Suppressor macrophage treated with lipopolysaccharide for 4 hours (primary cell): Measurements from ENCODE around the gene MORN1.
"Not testable (repeated sequence)": the region's sequence is repeated elsewhere in the genome, so short reads cannot be mapped to it uniquely, and the experiment has no call there.

ENCODE experiments used
- DNase-seq: peaks from one replicate; pipeline ENCODE4 v3.0.0-alpha.2; 2020

Gene MORN1

DNA sequence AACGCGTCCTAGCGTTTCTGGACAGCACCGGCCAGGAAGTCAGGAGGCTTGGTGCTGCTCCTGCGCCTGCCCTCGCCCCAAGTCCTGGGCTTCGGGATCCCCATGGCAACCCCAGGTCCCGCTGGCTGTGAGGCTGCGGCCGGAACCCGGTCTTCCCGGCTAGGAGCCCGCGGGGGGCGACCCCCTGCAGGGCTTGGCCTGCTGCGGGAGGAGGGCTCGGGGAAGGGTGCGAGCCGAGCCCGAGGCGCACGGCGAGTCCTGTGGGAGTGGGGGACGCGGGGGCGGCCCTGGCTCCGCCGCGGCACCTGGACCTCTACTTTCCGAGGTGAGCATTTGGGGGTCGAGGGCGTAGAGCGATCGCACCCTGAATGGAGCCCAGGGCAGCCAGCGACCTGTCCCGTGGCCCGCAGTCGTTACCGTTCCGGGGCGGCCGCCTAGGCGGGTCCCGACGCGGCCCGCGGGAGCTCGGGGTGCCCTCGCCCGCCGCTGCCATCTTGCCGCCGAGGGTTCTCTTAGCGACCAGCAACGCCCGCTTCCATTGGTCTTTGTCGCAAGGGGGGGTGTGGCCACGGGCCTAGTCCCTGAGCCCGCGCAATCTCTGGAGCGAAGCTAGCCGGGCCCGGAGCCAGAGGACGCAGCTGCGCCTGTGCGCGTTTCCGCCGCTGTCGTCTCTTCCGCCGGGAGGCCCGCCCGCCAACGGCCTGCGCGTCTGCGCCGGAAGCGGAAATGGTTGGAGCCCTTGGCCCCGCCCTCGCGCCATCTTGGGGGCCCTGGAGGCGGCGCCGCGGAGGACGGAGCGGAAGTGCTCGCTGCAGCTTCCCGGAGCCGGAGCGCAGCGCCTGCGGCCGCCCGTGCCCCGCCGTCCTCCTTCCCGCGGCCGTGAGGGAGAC is at the start of gene MORN1, which contains the start of gene RER1:
Gene MORN1 (minus strand): TSS at position 514 of the 890 bp plus-strand sequence. CDS start 21 bp downstream, at position 493.
Gene RER1 (plus strand): TSS at position 801 of the 890 bp plus-strand sequence. CDS start 3,950 bp downstream, outside the sequence.
- DNase-seq = peak; percentile 100

DNA sequence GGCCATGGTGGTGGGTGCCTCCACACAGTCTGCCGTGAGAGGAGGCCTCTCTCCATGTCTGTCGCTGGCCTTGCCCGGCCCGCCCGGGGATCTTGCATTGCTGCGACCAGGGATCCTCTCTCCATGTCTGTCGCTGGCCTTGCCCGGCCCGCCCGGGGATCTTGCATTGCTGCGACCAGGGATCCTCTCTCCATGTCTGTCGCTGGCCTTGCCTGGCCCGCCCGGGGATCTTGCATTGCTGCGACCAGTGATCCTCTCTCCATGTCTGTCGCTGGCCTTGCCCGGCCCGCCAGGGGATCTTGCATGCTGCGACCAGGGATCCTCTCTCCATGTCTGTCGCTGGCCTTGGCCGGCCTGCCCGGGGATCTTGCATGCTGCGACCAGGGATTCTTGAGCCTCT is 49.0 kb upstream of the MORN1 start:
- not testable (repeated sequence) for DNase-seq

DNA sequence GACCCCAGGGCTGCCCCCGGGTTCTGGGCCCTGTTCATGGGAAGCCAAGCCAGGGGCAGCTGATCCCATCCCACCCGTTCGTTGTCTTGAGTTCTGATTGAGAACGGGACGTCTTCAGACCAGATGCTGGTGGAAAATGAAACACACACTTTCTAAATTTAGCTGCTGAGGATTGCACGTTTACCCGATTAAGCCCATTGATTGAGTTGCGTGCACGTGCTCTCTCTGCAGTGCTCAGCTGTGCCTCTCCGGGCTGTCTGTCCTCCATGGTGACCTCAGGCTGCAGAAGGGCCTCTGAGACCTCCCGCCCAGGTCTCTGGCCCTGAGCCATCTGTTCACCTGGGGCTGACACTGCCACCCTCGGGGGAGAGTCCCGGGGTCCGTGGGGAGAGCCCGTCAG is 48.0 kb upstream of the MORN1 start:
- no peak for DNase-seq

DNA sequence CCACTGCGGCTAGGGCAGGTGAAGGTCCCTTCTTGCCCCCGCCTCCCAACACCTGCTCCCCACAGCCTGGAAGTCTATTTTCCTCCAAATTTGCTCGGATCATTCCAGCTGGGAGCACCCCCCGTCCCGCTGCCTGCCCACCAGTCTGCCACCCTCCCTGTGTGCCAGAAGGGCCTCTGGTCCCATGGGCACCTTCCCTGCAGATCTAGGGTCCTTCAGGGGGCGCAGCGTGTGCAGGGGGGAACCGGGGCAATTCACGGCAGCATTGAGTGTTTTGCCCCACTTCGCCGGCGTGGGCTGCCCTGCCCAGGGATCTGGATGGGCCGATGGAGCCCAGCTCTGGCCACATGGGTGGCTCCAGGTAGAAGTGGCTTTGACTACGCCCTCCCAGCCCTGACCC is 47.3 kb upstream of the MORN1 start:
- no peak for DNase-seq

DNA sequence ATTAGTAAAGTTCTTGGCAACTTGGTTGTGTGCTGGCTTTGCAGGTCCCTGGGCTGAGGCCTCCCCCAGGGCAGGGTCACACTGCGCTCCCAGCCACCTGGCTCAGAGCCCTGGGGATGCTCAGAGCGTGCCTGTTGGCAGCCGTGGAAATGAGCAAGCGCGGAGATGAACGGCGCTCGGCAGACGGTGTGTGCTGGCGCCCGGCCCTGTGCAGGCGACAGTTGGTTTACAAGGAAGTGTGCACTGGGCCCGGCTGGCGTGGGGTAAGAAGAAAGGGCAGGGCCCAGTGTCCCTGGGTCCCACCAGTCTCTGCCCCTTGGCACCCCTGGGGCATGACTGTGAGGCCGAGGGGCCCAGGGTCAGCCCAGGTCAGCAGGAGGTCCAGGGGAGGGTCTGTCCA is 46.7 kb upstream of the MORN1 start:
- DNase-seq = no peak

DNA sequence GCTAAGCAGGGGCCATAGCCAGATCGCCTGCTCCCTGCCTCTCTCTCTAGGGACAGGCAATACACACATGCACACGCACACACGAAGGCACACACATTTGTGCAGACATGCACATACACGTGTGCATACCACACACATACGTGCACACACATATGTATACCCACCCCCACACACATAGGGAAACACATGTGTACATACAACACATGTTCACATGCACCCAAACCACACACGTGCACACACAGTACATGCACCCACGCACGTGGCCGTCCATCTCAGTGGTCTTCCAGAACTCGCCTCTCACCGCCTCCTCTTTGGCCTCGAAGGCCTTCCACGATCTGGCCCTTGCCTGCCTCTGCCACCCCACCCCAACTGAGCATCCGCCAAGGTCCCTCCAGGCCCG is 46.3 kb upstream of the MORN1 start:
- no peak for DNase-seq

DNA sequence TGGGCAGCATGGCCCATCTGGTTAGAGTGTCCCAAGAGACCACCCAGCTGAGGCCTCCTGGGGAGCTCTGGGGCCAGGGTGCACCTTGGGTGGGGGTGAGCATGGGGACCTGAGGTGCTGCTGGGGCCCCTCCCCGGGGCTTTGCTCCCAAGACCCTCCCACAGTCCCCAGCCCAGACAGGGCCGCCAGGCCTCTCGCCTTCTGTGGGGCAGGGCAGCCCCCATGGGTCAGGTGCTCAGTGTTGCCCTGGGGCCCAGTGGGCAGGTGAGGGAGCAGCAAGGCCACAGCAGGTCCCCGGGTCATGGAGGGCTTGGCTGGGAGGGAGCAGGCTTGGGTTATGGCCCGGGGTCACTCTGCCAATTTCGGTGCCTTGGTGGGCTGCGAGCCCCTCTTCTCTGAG is 45.5 kb upstream of the MORN1 start:
- no peak for DNase-seq

DNA sequence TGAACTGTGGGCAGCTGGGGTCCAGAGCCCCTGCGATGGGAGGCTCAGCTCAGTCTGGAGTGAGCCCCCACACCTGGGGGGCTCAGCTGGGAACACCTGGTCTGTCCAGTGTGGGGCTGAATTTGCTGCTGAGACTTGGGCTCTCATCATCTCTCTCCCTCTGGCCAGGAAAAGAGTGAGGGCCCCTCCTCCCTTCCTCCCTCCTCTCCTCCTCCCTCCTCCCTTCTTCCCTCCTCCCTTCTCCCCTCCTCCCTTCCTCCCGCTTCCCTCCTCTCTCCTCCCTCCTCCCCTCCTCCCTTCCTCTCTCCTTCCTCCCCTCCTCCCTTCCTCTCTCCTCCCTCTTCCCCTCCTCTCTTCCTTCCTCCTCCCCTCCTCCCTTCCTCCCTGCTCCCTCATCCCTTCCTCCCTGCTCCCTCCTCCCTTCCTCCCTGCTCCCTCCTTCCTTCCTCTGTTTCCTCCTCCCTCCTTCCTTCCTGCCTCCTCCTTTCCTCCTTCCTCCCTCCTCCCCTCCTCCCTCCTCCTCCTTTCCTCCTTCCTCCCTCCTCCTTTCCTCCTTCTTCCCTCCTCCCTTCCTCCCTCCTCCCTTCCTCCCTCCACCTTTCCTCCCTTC is 44.5 kb upstream of the MORN1 start:
- no peak for DNase-seq

DNA sequence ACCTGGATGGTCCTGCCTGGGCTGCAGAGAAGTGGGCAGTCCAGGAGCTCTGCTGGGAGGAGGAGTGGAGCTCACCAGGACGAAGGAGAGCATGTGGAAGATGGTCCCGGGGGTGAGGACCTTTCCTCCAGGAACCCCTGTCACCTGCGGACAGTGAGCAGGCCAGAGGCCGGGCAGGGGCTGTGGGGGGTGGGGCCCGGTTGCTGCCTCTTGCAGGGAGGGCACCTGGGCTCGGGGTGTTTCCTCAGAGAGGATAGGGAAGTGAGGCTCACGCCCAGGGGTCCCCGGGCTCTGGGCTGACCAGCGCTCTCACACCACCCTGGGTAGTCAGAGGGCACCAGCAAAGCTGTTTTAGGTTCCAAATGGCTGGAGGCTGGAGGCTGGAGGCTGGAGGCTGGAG is 43.7 kb upstream of the MORN1 start:
- no peak for DNase-seq

DNA sequence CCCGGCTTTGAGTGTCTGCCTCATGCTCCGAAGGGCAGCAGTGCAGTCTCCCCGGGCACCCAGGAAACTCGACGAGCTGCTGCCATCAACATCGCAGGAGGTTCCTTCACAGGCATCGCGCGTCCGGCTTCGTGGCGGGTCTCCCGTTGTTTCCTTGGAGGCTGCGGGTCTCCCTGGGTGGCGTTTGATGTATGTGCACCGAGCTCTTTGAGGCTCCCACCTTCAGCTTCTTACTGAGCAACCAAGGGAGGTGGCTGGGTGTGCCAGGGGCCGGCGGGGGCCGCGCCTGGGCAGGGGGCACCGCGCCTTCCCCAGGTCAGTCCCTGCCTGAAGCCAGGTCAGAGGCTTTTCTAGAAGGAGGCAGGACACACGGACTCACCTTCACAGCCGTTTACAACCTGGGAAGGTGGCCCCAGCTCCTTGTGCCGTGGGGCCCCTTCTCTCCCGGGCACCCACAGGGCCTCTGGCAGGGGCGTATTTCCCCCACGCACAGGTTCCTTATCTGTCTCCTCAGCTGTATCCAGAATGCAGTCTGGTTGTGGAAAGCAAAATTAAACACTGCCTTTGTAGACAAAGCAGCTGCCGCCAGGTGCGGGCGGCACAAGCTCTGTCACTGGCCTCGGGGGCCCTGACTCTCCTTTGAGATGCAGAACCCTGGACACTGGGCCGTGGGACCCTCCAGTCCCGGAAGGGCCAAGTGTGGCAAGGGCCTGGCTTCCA is 42.7 kb upstream of the MORN1 start:
- no peak for DNase-seq

DNA sequence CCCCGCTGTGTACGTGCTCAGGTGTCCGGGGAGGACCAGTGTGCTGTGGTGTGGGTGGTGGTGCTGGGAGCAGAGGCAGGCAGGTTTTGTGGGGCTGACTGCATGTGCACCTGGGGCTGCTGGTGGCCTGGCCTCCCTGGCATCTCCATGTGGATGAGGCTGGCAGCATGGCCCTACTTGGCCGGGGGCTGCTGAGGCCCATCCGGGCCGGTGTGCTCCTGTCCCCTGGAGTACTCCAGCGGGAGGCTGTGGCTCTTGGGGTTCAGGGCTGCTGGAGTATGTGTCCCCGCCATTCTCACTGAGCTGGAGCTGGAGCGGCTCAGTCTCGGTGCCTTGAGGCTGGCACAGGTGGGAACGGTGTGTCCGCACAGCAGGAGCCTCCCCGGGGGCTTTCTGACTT is 41.8 kb upstream of the MORN1 start:
- no peak for DNase-seq

DNA sequence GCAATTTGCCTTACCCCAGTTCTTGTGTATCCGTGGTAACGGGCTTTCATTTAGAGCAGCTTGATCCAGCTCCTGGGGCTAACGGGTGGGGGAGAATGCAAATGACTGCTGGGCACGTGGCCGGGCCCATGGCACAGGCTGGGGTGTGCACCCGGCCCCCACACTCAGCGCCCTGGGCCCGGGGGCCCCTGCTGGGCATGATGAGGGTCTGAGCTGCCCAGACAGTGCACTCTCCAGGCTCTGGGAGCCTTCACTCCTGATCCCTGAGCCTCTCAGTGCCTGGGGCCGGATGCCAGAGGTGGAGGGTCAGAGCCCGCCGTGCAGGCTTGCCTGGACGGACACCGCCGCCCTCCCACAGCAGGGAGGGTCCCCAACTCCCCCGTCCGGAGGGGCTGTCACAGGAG is 41.1 kb upstream of the MORN1 start:
- no peak for DNase-seq

DNA sequence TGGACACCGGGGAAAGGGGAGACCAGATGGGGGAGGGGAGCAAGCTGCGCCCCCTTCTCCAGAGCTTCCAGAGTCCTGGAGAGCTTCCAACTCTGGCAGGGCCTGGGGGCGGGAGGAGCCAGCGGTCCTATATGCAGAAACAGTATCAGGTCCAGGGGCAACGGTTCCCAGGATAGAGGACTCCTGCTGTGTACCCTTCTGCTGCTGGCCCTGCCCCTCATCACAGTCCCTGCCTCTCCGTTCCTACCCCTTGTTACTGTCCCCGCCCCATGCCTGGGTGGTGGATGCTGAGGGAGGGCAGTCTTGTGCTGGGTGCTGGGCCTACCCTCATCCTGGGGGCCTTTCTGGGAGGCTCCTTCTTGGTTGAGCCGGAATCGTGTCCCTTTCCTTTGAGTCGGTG is 40.2 kb upstream of the MORN1 start:
- no peak for DNase-seq

DNA sequence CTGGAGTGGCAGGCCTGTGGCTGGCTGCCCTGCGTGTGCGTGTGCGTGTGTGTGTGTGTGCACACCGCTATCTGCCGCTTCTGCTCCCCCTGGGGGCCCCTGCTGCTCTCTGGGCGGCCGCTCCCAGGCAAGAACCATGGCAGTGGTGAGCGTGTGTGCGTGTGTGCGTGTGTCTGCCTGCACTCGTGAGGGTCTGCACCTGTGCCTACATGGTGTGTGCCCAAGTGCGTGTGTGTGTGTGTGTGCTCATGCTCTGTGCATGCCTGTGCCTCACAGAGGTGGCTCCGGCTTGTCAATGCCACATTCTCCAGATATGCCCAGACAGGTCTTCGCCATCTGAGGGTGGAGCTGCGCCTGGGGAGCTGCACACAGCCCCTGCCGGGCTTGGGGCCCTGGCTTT is 39.7 kb upstream of the MORN1 start:
- no peak for DNase-seq

DNA sequence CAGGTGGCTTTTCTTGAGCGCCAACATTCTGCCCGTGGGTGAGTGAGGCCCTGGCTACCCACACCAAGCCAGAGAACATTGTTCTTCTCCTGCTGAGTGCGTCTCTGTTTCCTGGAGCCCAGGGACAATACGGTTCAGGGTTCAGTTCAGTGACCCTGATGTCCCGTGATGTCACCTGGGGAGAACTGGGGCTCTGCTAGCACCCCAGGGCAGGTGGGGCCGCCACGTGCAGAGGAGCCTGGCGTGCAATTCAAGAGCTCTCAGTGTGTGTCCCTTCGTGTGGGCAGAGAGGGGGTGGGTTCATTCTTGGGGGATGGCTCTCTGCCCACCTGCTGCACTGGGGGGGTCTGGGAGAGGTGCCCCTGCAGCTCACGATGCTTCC is 39.2 kb upstream of the MORN1 start:
- no peak for DNase-seq

DNA sequence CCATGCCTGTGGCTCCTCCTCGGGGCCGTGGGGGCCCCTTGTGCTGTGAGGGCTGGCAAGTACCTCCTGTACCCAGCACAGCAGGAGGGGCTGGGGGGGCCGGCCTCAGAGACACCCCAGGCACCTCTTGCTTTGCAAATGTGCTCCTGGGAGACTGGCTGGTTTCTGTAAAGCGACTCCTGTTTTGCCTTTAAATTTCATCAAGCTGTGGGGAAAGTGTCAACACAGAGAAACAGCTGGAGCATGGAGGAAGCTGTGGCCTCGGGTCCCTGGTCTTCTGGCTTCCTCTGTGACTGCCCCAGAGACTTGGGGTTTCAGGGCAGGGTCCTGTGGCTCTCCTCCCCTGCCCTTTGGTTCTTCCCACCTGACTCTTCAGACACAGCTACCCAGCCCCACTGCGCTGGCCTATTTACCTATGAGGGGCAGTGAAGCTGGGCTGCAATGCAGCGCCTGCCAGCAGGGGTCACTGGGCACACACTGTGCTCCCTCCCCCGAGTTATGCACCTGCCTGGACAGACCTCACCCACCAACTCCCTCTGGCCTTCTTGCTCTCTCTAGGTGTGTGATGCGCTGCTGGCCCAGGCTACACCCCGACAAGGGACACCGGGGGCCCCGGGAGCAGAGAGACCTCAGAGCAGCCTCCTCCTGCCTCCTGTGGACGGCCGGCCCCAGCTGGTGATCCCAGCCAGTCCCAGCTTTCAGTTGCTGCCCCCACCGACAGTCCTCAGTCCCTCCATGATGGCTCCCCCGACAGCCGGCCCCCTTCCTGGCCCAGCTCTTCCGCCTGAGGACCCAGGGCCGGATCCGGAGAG is 38.6 kb upstream of the MORN1 start:
- DNase-seq = no peak

DNA sequence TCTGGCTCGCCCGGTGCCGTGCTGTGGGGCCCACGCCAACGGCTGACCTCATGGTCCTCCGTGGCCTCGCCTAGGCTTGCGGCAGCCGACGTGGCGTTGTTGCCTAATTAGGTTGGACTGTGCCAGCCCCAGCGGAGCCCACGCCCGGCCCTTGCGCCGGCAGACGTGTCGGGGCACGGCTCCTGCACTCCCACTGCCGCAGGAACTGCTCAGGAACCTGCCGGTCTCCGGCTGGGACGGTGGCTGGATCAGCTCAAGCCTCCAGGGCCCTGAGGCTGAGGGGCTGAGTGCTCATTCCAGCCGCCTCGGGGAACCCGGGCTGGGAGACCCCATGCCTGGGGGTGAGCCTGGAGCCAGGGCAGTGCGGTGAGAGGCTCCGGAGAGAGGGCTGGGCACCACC is 37.1 kb upstream of the MORN1 start:
- DNase-seq = no peak

DNA sequence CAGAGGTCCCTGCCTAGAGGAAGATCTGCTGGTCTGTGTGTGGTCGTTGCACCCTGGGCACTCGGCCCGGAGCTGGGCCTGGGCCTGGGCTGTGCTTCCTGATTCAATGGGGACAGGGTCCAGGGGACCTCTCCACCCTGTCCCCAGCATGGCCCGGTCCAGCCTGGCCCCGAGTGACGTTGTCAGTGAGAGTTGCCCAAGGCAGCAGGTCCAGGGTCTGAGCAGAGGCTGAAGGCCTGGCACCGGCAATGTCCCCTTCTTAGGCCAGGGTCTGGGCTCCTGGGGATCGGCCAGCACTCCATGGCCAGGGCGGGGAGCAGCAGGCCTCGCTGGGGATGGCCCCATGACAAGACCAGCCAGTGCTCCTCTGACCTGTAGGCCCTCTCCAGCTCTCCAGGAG is 36.6 kb upstream of the MORN1 start:
- DNase-seq = no peak

DNA sequence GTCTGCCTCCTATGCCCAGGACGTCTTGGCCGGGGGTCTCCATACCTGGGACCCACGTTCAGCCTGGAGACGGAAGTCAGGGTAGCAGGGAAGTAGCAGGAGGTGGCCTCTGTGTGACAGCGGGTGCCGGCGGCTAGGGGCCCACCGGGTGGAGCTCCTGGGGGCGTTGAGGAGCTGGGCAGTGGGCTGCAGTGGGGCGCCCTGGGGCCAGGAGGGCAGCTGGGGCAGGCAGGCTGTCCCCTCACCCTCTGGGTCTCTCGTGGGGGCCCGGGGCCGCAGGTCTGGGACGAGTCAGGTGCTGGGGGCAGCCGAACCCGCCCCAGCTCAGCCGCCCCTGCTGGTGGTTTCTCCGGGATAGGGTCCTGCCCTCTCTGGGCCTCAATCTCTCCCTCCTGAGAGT is 35.7 kb upstream of the MORN1 start:
- no peak for DNase-seq

DNA sequence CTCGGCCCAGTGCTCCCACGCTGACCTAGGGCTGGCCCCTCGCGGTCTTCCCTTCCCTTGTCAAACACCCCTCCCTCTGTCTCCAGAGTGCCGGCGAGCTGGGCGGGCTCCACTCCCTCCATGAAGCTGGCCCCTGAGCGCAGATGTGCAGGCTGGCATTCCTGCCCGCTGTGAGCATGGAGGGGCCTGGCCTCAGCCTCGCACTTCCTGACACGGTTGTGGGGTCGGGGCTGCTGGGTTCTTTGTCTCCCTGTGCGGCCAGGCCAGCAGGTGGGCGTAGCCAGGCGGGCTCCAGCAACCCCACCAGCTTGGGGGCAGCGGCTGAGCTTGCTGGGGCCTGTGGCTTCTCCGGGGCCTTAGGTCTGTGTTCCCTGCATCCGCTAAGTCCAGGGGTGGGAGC is 35.2 kb upstream of the MORN1 start:
- no peak for DNase-seq

DNA sequence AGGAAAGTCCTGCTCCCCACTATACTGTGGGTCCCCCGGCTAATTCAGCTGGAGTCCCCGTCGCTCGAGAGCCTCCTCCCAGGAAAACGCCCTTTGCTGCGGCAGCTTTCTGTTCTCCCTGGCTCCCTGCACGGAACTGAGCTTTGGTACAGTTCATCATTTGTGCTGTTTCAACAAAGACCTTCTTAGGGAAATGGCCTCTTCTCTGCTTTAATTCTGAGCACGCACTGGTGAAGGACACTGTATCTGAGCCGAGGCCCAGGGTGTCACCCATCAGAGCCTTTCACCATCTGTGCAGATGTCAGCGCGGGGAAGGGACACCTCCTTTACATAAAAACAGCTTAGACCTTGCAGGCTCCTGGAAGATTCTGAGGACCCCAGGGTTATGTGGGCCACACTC is 34.5 kb upstream of the MORN1 start:
- no peak for DNase-seq

DNA sequence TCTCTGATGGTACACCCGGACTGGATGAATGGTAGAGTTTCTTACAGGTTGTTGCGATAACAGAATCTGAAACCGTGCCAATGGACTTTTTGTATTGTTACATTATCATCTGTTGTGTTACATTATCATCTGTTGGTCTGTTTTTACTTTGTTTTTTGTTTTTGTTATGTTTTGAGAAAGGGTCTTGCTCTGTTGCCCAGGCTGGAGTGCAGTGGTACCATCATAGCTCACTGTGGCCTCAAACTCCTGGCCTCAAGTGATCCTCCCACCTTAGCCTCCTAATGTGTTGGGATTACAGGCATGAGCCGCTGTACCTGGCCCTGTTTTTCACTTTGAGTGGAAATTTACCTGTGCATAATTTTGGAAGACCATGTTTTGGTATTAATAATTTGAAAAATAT is 31.2 kb upstream of the MORN1 start:
- no peak for DNase-seq

DNA sequence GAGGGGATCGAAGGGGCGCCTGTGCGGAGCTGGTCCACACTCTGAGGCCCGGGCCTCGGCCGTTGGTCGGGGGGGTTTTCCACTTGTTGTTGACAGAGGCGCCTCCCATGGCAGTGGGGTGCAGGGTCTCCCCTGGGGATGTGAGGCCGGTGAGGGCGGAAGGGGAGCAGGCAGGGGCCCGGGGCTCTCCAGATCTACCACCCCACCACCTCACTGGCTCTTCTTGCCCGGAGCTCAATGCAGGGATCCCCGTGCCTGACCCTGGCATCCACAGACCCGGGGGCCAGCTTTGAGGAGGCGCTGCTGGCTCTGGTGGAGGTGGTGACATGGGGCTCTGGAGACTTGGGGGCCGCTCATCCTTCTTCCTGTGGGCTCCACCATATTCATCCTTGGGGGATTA is 28.1 kb upstream of the MORN1 start:
- DNase-seq = no peak
